Neural cell (in vitro differentiated cells): ENCODE measurements around the gene GNAI1.

Experiments
- CTCF ChIP-seq: fragments of 450-650 bp; IDR thresholded peaks from 2 replicates; pipeline ENCODE4 v1.5.1; 2014; ENCODE audit warnings: antibody characterized with exemption, mild to moderate bottlenecking, moderate library complexity; ENCODE audit not compliant: poor library complexity, severe bottlenecking
- EP300 ChIP-seq: fragments of 450-650 bp; conservative IDR thresholded peaks from 2 replicates; pipeline ENCODE4 v1.6.1; 2014; ENCODE audit warnings: antibody characterized with exemption, mild to moderate bottlenecking, moderate library complexity; ENCODE audit not compliant: poor library complexity, severe bottlenecking
- EZH2 ChIP-seq: fragments of 200-600, 300-800 bp; shearing (Covaris generic), sonication (generic); IDR thresholded peaks from 2 replicates; pipeline ENCODE4 v1.6.1; 2014; ENCODE audit warnings: antibody characterized with exemption, low read length, borderline replicate concordance, mild to moderate bottlenecking; ENCODE audit not compliant: insufficient read depth, poor library complexity, severe bottlenecking
- MXI1 ChIP-seq: fragments of 450-650 bp; conservative IDR thresholded peaks from 2 replicates; pipeline ENCODE4 v1.6.1; 2014; ENCODE audit warnings: antibody characterized with exemption, mild to moderate bottlenecking; ENCODE audit not compliant: poor library complexity, severe bottlenecking
- POLR2AphosphoS5 ChIP-seq: IDR thresholded peaks from 2 replicates; pipeline ENCODE4 v1.6.1; 2012
- RAD21 ChIP-seq: fragments of 450-650 bp; conservative IDR thresholded peaks from 2 replicates; pipeline ENCODE4 v1.6.1; 2014; ENCODE audit warnings: antibody characterized with exemption, mild to moderate bottlenecking, moderate library complexity
- REST ChIP-seq: IDR thresholded peaks from 2 replicates; pipeline ENCODE4 v1.6.1; 2012; ENCODE audit warnings: borderline replicate concordance
- SMC3 ChIP-seq: fragments of 450-650 bp; conservative IDR thresholded peaks from 2 replicates; pipeline ENCODE4 v1.6.1; 2014; ENCODE audit warnings: antibody characterized with exemption, mild to moderate bottlenecking, moderate library complexity; ENCODE audit not compliant: poor library complexity
- TAF1 ChIP-seq: IDR thresholded peaks from 2 replicates; pipeline ENCODE4 v1.6.1; 2012; ENCODE audit warnings: low read depth

- TF ChIP-seq RAD21 (no peak), EP300 (no peak), CTCF (no peak), POLR2AphosphoS5 (no peak), EZH2 (no peak), TAF1 (no peak), REST (no peak), SMC3 (no peak), MXI1 (no peak)
Measured at GRCh38 chr7:80093349-80093748, 41.3 kb upstream of the GNAI1 start.
